Loucy (cell line): ENCODE data around the gene PPP1R14B.

Experiments used
- H2AFZ ChIP-seq: fragments of 200-600 bp; sonication (generic); 2 replicates; pipeline ENCODE4 v1.6.0; 2016; ENCODE audit warnings: antibody characterized with exemption, mild to moderate bottlenecking, low read length, moderate library complexity
- H3F3A ChIP-seq: fragments of 200-600 bp; 2 replicates; pipeline ENCODE4 v1.6.0; 2016; ENCODE audit warnings: antibody characterized with exemption, low read depth, mild to moderate bottlenecking
- H3K27me3 ChIP-seq: fragments of 200-600 bp; sonication (generic); 2 replicates; pipeline ENCODE4 v1.6.1; 2014; ENCODE audit warnings: low read length, mild to moderate bottlenecking; ENCODE audit not compliant: insufficient read depth, poor library complexity, severe bottlenecking
- H3K36me3 ChIP-seq: fragments of 200-600 bp; sonication (generic); 2 replicates; pipeline ENCODE4 v1.6.1; 2016; ENCODE audit warnings: low read length; ENCODE audit not compliant: insufficient read depth
- H3K4me1 ChIP-seq: fragments of 200-600 bp; sonication (generic); 2 replicates; pipeline ENCODE4 v1.5.1; 2014; ENCODE audit warnings: low read length, mild to moderate bottlenecking; ENCODE audit not compliant: insufficient read depth, poor library complexity, severe bottlenecking
- H3K4me2 ChIP-seq: fragments of 200-600 bp; sonication (generic); 2 replicates; pipeline ENCODE4 v1.6.0; 2014; ENCODE audit warnings: antibody characterized with exemption, low read length, low read depth, mild to moderate bottlenecking; ENCODE audit not compliant: poor library complexity, severe bottlenecking
- H3K4me3 ChIP-seq: fragments of 200-600 bp; sonication (generic); 2 replicates; pipeline ENCODE4 v1.5.1; 2014; ENCODE audit warnings: low read length, mild to moderate bottlenecking, mixed read lengths; ENCODE audit not compliant: poor library complexity, severe bottlenecking
- H3K79me2 ChIP-seq: fragments of 200-600 bp; sonication (generic); 2 replicates; pipeline ENCODE4 v1.6.1; 2014; ENCODE audit warnings: low read length; ENCODE audit not compliant: insufficient read depth
- H3K9ac ChIP-seq: fragments of 200-600 bp; sonication (generic); 2 replicates; pipeline ENCODE4 v1.6.0; 2014; ENCODE audit warnings: mild to moderate bottlenecking, low read depth, low read length, moderate library complexity; ENCODE audit not compliant: poor library complexity, severe bottlenecking
- H3K9me2 ChIP-seq: fragments of 200-600 bp; sonication (generic); replicated peaks from 2 replicates; pipeline ENCODE4 v1.6.1; 2016; ENCODE audit warnings: low read depth, low read length, mixed read lengths
- H3K9me3 ChIP-seq: fragments of 200-600 bp; sonication (generic); 2 replicates; pipeline ENCODE4 v1.6.1; 2014; ENCODE audit warnings: mild to moderate bottlenecking, antibody characterized with exemption, low read length, low read depth; ENCODE audit not compliant: insufficient read depth
- H4K20me1 ChIP-seq: fragments of 200-600 bp; sonication (generic); 2 replicates; pipeline ENCODE4 v1.6.0; 2014; ENCODE audit warnings: antibody characterized with exemption, low read length, mild to moderate bottlenecking; ENCODE audit not compliant: insufficient read depth, poor library complexity, severe bottlenecking
- EZH2phosphoT487 ChIP-seq: fragments of 200-600 bp; IDR thresholded peaks from 2 replicates; pipeline ENCODE4 v1.6.1; 2018; ENCODE audit warnings: antibody characterized with exemption, mild to moderate bottlenecking, moderate library complexity, borderline replicate concordance
- TF ChIP-seq, protein P1 (sequence below): fragments of 200-600 bp; sonication (generic); conservative IDR thresholded peaks from 2 replicates; pipeline ENCODE4 v1.5.1; 2014; ENCODE audit warnings: mild to moderate bottlenecking, antibody characterized with exemption, low read length

Gene PPP1R14B

GRCh38 chr11:64211181-64211872 lies 35.4 kb downstream of the PPP1R14B start:
- no peaks in the 10 kb centered on the region for H3K9me3 ChIP-seq
- no peaks in the 10 kb centered on the region for H3K9me2 ChIP-seq
- H4K20me1 ChIP-seq = peaks cover 12% of the 10 kb centered on the region
- H3K4me1 ChIP-seq = peaks cover 14% of the 10 kb centered on the region
- H3K79me2 ChIP-seq = peaks cover 31% of the 10 kb centered on the region
- peaks cover under 1% of the 10 kb centered on the region; the same call in 1 of the 2 replicates for H3F3A ChIP-seq
- H3K4me2 ChIP-seq = no peak overlapping the region
- no peak for TF ChIP-seq EZH2phosphoT487
- TF ChIP-seq, protein P1, sequence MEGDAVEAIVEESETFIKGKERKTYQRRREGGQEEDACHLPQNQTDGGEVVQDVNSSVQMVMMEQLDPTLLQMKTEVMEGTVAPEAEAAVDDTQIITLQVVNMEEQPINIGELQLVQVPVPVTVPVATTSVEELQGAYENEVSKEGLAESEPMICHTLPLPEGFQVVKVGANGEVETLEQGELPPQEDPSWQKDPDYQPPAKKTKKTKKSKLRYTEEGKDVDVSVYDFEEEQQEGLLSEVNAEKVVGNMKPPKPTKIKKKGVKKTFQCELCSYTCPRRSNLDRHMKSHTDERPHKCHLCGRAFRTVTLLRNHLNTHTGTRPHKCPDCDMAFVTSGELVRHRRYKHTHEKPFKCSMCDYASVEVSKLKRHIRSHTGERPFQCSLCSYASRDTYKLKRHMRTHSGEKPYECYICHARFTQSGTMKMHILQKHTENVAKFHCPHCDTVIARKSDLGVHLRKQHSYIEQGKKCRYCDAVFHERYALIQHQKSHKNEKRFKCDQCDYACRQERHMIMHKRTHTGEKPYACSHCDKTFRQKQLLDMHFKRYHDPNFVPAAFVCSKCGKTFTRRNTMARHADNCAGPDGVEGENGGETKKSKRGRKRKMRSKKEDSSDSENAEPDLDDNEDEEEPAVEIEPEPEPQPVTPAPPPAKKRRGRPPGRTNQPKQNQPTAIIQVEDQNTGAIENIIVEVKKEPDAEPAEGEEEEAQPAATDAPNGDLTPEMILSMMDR = no peak
- peaks cover 10% of the 10 kb centered on the region; the same call in 1 of the 2 replicates for H3K36me3 ChIP-seq
- no peak overlapping the region for H3K9ac ChIP-seq
- H2AFZ ChIP-seq = no peak overlapping the region
- H3K4me3 ChIP-seq = no peak overlapping the region
- no peaks in the 10 kb centered on the region for H3K27me3 ChIP-seq

GRCh38 chr11:64210301-64211020 lies 36.3 kb downstream of the PPP1R14B start:
- H3K36me3 ChIP-seq = peaks cover 10% of the 10 kb centered on the region; the same call in 1 of the 2 replicates
- H3K4me3 ChIP-seq = no peak overlapping the region

DNA sequence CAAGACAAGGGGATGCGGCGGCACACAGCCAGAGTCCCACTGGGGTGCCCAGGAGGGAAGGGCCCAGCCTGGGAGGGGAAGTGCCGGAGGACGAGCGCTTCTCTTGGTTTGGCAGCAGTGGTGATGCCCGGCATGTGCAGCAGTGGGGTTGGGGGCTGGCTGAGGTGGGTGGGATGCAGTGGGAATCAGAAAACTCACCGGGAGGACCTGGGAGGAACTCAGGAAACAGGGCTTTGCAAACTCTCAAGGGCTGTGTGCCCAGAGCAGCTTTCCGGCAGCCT lies 37.2 kb downstream of the PPP1R14B start:
- no peaks in the 10 kb centered on the region for H3K9me3 ChIP-seq
- peaks cover 10% of the 10 kb centered on the region; the same call in 1 of the 2 replicates for H3K36me3 ChIP-seq
- H3F3A ChIP-seq = peaks cover 6% of the 10 kb centered on the region; the same call in 1 of the 2 replicates
- H3K79me2 ChIP-seq = peaks cover 38% of the 10 kb centered on the region
- H3K4me2 ChIP-seq = peak overlapping the region; percentile 92
- no peaks in the 10 kb centered on the region for H3K9me2 ChIP-seq
- no peak overlapping the region for H3K4me3 ChIP-seq
- peaks cover 15% of the 10 kb centered on the region for H4K20me1 ChIP-seq
- peaks cover 26% of the 10 kb centered on the region for H3K4me1 ChIP-seq
- no peak for TF ChIP-seq EZH2phosphoT487
- TF ChIP-seq, protein P1 = no peak
- no peak overlapping the region for H2AFZ ChIP-seq
- no peaks in the 10 kb centered on the region for H3K27me3 ChIP-seq
- H3K9ac ChIP-seq = no peak overlapping the region

More at GRCh38 chr11:64210301-64211020, 36.3 kb downstream of the PPP1R14B start:
- Histone ChIP-seq H3K4me2 (no peak overlapping the region), H2AFZ (no peak overlapping the region), H3K9me2 (no peaks in the 10 kb centered on the region), H3K9me3 (no peaks in the 10 kb centered on the region), H3K9ac (no peak overlapping the region), H3K4me1 (peaks cover 22% of the 10 kb centered on the region), H4K20me1 (peaks cover 12% of the 10 kb centered on the region), H3K79me2 (peaks cover 36% of the 10 kb centered on the region), H3K27me3 (no peaks in the 10 kb centered on the region), H3F3A (peaks cover 6% of the 10 kb centered on the region; the same call in 1 of the 2 replicates)
- TF ChIP-seq, protein P1 = no peak
- no peak for TF ChIP-seq EZH2phosphoT487
